ENCODE results near the gene SEL1L2.

SEL1L2 gene

GRCh38 chr20:13841206-13841605, 149.2 kb downstream of the SEL1L2 start:
- no peak overlapping the region for H3K9ac ChIP-seq (ENCODE audit: low read length)
- H3K36me3 ChIP-seq (ENCODE audit: control insufficient read depth, insufficient read depth, low read length) = no peaks in the 10 kb centered on the region
- H3K27me3 ChIP-seq (ENCODE audit: control insufficient read depth, insufficient read depth, low read length) = peaks cover 7% of the 10 kb centered on the region; the same call in 1 of the 2 replicates
- H3K9me3 ChIP-seq (ENCODE audit: control insufficient read depth, insufficient read depth, low read depth, low read length) = no peaks in the 10 kb centered on the region
- H3K27ac ChIP-seq (ENCODE audit: low read depth, low read length) = no peak overlapping the region
- no peaks in the 10 kb centered on the region for H3K4me1 ChIP-seq (ENCODE audit: control insufficient read depth, insufficient read depth, low read length)
- no peak overlapping the region for H3K4me3 ChIP-seq (ENCODE audit: low read depth, low read length)

GRCh38 chr20:13840093-13840465, 150.3 kb downstream of the SEL1L2 start:
- H3K4me1 ChIP-seq (ENCODE audit: control insufficient read depth, insufficient read depth, low read length) = no peaks in the 10 kb centered on the region
- H3K9ac ChIP-seq (ENCODE audit: low read length) = no peak overlapping the region
- H3K4me3 ChIP-seq (ENCODE audit: low read depth, low read length) = no peak overlapping the region
- no peaks in the 10 kb centered on the region for H3K36me3 ChIP-seq (ENCODE audit: control insufficient read depth, insufficient read depth, low read length)
- H3K9me3 ChIP-seq (ENCODE audit: control insufficient read depth, insufficient read depth, low read depth, low read length) = no peaks in the 10 kb centered on the region
- peaks cover 7% of the 10 kb centered on the region; the same call in 1 of the 2 replicates for H3K27me3 ChIP-seq (ENCODE audit: control insufficient read depth, insufficient read depth, low read length)
- H3K27ac ChIP-seq (ENCODE audit: low read depth, low read length) = no peak overlapping the region

GRCh38 chr20:13839421-13840092, 150.9 kb downstream of the SEL1L2 start:
- Histone ChIP-seq H3K4me1 (ENCODE audit: control insufficient read depth, insufficient read depth, low read length) (no peaks in the 10 kb centered on the region), H3K9ac (ENCODE audit: low read length) (no peak overlapping the region), H3K27ac (ENCODE audit: low read depth, low read length) (no peak overlapping the region), H3K36me3 (ENCODE audit: control insufficient read depth, insufficient read depth, low read length) (no peaks in the 10 kb centered on the region), H3K27me3 (ENCODE audit: control insufficient read depth, insufficient read depth, low read length) (peaks cover 7% of the 10 kb centered on the region; the same call in 1 of the 2 replicates), H3K9me3 (ENCODE audit: control insufficient read depth, insufficient read depth, low read depth, low read length) (no peaks in the 10 kb centered on the region), H3K4me3 (ENCODE audit: low read depth, low read length) (no peak overlapping the region)

- Histone ChIP-seq H3K4me1 (ENCODE audit: control insufficient read depth, insufficient read depth, low read length) (no peaks in the 10 kb centered on the region), H3K27ac (ENCODE audit: low read depth, low read length) (no peak overlapping the region), H3K9ac (ENCODE audit: low read length) (no peak overlapping the region), H3K9me3 (ENCODE audit: control insufficient read depth, insufficient read depth, low read depth, low read length) (no peaks in the 10 kb centered on the region), H3K36me3 (ENCODE audit: control insufficient read depth, insufficient read depth, low read length) (no peaks in the 10 kb centered on the region), H3K27me3 (ENCODE audit: control insufficient read depth, insufficient read depth, low read length) (peaks cover 7% of the 10 kb centered on the region; the same call in 1 of the 2 replicates), H3K4me3 (ENCODE audit: low read depth, low read length) (no peak overlapping the region)
Observed at GRCh38 chr20:13838664-13839063, 151.8 kb downstream of the SEL1L2 start.

- Histone ChIP-seq H3K27ac (ENCODE audit: low read depth, low read length) (no peak overlapping the region), H3K4me3 (ENCODE audit: low read depth, low read length) (no peak overlapping the region), H3K36me3 (ENCODE audit: control insufficient read depth, insufficient read depth, low read length) (no peaks in the 10 kb centered on the region), H3K9me3 (ENCODE audit: control insufficient read depth, insufficient read depth, low read depth, low read length) (0 out of 2 replicates have a peak, but pooled peaks cover 4% of the 10 kb centered on the region), H3K4me1 (ENCODE audit: control insufficient read depth, insufficient read depth, low read length) (no peaks in the 10 kb centered on the region), H3K9ac (ENCODE audit: low read length) (no peak overlapping the region), H3K27me3 (ENCODE audit: control insufficient read depth, insufficient read depth, low read length) (no peaks in the 10 kb centered on the region)
Observed at GRCh38 chr20:13831476-13831875, 158.9 kb downstream of the SEL1L2 start.

- Histone ChIP-seq H3K27me3 (ENCODE audit: control insufficient read depth, insufficient read depth, low read length) (no peaks in the 10 kb centered on the region), H3K9me3 (ENCODE audit: control insufficient read depth, insufficient read depth, low read depth, low read length) (no peaks in the 10 kb centered on the region), H3K27ac (ENCODE audit: low read depth, low read length) (no peak overlapping the region), H3K36me3 (ENCODE audit: control insufficient read depth, insufficient read depth, low read length) (no peaks in the 10 kb centered on the region), H3K4me3 (ENCODE audit: low read depth, low read length) (no peak overlapping the region), H3K9ac (ENCODE audit: low read length) (no peak overlapping the region), H3K4me1 (ENCODE audit: control insufficient read depth, insufficient read depth, low read length) (peaks cover 5% of the 10 kb centered on the region; the same call in 1 of the 2 replicates)
Observed at GRCh38 chr20:13825465-13825864, 164.9 kb downstream of the SEL1L2 start.

- H3K9ac ChIP-seq (ENCODE audit: low read length) = no peak overlapping the region
- no peaks in the 10 kb centered on the region for H3K27me3 ChIP-seq (ENCODE audit: control insufficient read depth, insufficient read depth, low read length)
- H3K4me1 ChIP-seq (ENCODE audit: control insufficient read depth, insufficient read depth, low read length) = peaks cover 5% of the 10 kb centered on the region; the same call in 1 of the 2 replicates
- H3K9me3 ChIP-seq (ENCODE audit: control insufficient read depth, insufficient read depth, low read depth, low read length) = no peaks in the 10 kb centered on the region
- no peak overlapping the region for H3K4me3 ChIP-seq (ENCODE audit: low read depth, low read length)
- H3K27ac ChIP-seq (ENCODE audit: low read depth, low read length) = no peak overlapping the region
- no peaks in the 10 kb centered on the region for H3K36me3 ChIP-seq (ENCODE audit: control insufficient read depth, insufficient read depth, low read length)
Observed at GRCh38 chr20:13824459-13824858, 166.0 kb downstream of the SEL1L2 start.

GRCh38 chr20:13822459-13822858, 168.0 kb downstream of the SEL1L2 start:
- Histone ChIP-seq H3K9ac (ENCODE audit: low read length) (no peak overlapping the region), H3K4me3 (ENCODE audit: low read depth, low read length) (no peak overlapping the region), H3K27me3 (ENCODE audit: control insufficient read depth, insufficient read depth, low read length) (no peaks in the 10 kb centered on the region), H3K9me3 (ENCODE audit: control insufficient read depth, insufficient read depth, low read depth, low read length) (no peaks in the 10 kb centered on the region), H3K4me1 (ENCODE audit: control insufficient read depth, insufficient read depth, low read length) (peaks cover 5% of the 10 kb centered on the region; the same call in 1 of the 2 replicates), H3K27ac (ENCODE audit: low read depth, low read length) (no peak overlapping the region), H3K36me3 (ENCODE audit: control insufficient read depth, insufficient read depth, low read length) (peaks cover 13% of the 10 kb centered on the region)

- H3K9ac ChIP-seq (ENCODE audit: low read length) = no peak overlapping the region
- no peak overlapping the region for H3K4me3 ChIP-seq (ENCODE audit: low read depth, low read length)
- H3K4me1 ChIP-seq (ENCODE audit: control insufficient read depth, insufficient read depth, low read length) = peaks cover 5% of the 10 kb centered on the region; the same call in 1 of the 2 replicates
- no peak overlapping the region for H3K27ac ChIP-seq (ENCODE audit: low read depth, low read length)
- H3K36me3 ChIP-seq (ENCODE audit: control insufficient read depth, insufficient read depth, low read length) = peaks cover 19% of the 10 kb centered on the region
- no peaks in the 10 kb centered on the region for H3K27me3 ChIP-seq (ENCODE audit: control insufficient read depth, insufficient read depth, low read length)
- no peaks in the 10 kb centered on the region for H3K9me3 ChIP-seq (ENCODE audit: control insufficient read depth, insufficient read depth, low read depth, low read length)
Observed at GRCh38 chr20:13821876-13822275, 168.5 kb downstream of the SEL1L2 start.

GRCh38 chr20:13819885-13820645, 170.3 kb downstream of the SEL1L2 start:
- no peak overlapping the region for H3K9ac ChIP-seq (ENCODE audit: low read length)
- no peaks in the 10 kb centered on the region for H3K9me3 ChIP-seq (ENCODE audit: control insufficient read depth, insufficient read depth, low read depth, low read length)
- H3K4me1 ChIP-seq (ENCODE audit: control insufficient read depth, insufficient read depth, low read length) = peaks cover 5% of the 10 kb centered on the region; the same call in 1 of the 2 replicates
- H3K27ac ChIP-seq (ENCODE audit: low read depth, low read length) = no peak overlapping the region
- H3K36me3 ChIP-seq (ENCODE audit: control insufficient read depth, insufficient read depth, low read length) = peaks cover 35% of the 10 kb centered on the region
- H3K27me3 ChIP-seq (ENCODE audit: control insufficient read depth, insufficient read depth, low read length) = no peaks in the 10 kb centered on the region
- no peak overlapping the region for H3K4me3 ChIP-seq (ENCODE audit: low read depth, low read length)

- Histone ChIP-seq H3K27me3 (ENCODE audit: control insufficient read depth, insufficient read depth, low read length) (no peaks in the 10 kb centered on the region), H3K4me1 (ENCODE audit: control insufficient read depth, insufficient read depth, low read length) (no peaks in the 10 kb centered on the region), H3K27ac (ENCODE audit: low read depth, low read length) (no peak overlapping the region), H3K36me3 (ENCODE audit: control insufficient read depth, insufficient read depth, low read length) (peaks cover 58% of the 10 kb centered on the region), H3K9ac (ENCODE audit: low read length) (no peak overlapping the region), H3K9me3 (ENCODE audit: control insufficient read depth, insufficient read depth, low read depth, low read length) (no peaks in the 10 kb centered on the region), H3K4me3 (ENCODE audit: low read depth, low read length) (no peak overlapping the region)
Observed at GRCh38 chr20:13817342-13817741, 173.1 kb downstream of the SEL1L2 start.
